ENCODE results near the gene SNRPB2.

The SNRPB2 gene

GRCh38 chr20:16699293-16699692, 30.5 kb upstream of the SNRPB2 start:
- TF ChIP-seq CTCF (IDR thresholded peaks at IDR 0.05), result no peak
- no peak overlapping the region for H3K27ac ChIP-seq
- H3K27me3 ChIP-seq (ENCODE audit: control insufficient read depth, insufficient read depth, low read length), result no peaks in the 10 kb centered on the region
- H3K4me1 ChIP-seq, result no peaks in the 10 kb centered on the region
- no peaks in the 10 kb centered on the region for H3K79me2 ChIP-seq
- H3K4me3 ChIP-seq (ENCODE audit: low read depth, low read length), result no peak overlapping the region
- no peak overlapping the region for H2AFZ ChIP-seq
- no peaks in the 10 kb centered on the region for H3K9me3 ChIP-seq (ENCODE audit: control insufficient read depth, low read length)
- H3K36me3 ChIP-seq (ENCODE audit: control insufficient read depth, insufficient read depth, low read length), result no peaks in the 10 kb centered on the region
- H3K9ac ChIP-seq, result no peak overlapping the region
- H3K4me2 ChIP-seq (ENCODE audit: low read length), result no peak overlapping the region

GRCh38 chr20:16701296-16701695, 28.5 kb upstream of the SNRPB2 start:
- no peak overlapping the region for H2AFZ ChIP-seq
- H3K9ac ChIP-seq, result no peak overlapping the region
- no peaks in the 10 kb centered on the region for H3K79me2 ChIP-seq
- H3K9me3 ChIP-seq (ENCODE audit: control insufficient read depth, low read length), result no peaks in the 10 kb centered on the region
- no peaks in the 10 kb centered on the region for H3K4me1 ChIP-seq
- H3K4me3 ChIP-seq (ENCODE audit: low read depth, low read length), result no peak overlapping the region
- no peaks in the 10 kb centered on the region for H3K36me3 ChIP-seq (ENCODE audit: control insufficient read depth, insufficient read depth, low read length)
- no peak for TF ChIP-seq CTCF (IDR thresholded peaks at IDR 0.05)
- H3K27ac ChIP-seq, result no peak overlapping the region
- no peaks in the 10 kb centered on the region for H3K27me3 ChIP-seq (ENCODE audit: control insufficient read depth, insufficient read depth, low read length)
- no peak overlapping the region for H3K4me2 ChIP-seq (ENCODE audit: low read length)

- Histone ChIP-seq H2AFZ (no peak overlapping the region), H3K9me3 (ENCODE audit: control insufficient read depth, low read length) (no peaks in the 10 kb centered on the region), H3K4me3 (ENCODE audit: low read depth, low read length) (no peak overlapping the region), H3K4me2 (ENCODE audit: low read length) (no peak overlapping the region), H3K36me3 (ENCODE audit: control insufficient read depth, insufficient read depth, low read length) (no peaks in the 10 kb centered on the region), H3K4me1 (no peaks in the 10 kb centered on the region), H3K27me3 (ENCODE audit: control insufficient read depth, insufficient read depth, low read length) (no peaks in the 10 kb centered on the region), H3K27ac (no peak overlapping the region), H3K9ac (no peak overlapping the region), H3K79me2 (no peaks in the 10 kb centered on the region)
- no peak for TF ChIP-seq CTCF (IDR thresholded peaks at IDR 0.05)
Observed at GRCh38 chr20:16703570-16703969, 26.3 kb upstream of the SNRPB2 start.

GRCh38 chr20:16707674-16708073, 22.2 kb upstream of the SNRPB2 start:
- Histone ChIP-seq H3K27me3 (ENCODE audit: control insufficient read depth, insufficient read depth, low read length) (no peaks in the 10 kb centered on the region), H3K4me1 (no peaks in the 10 kb centered on the region), H3K27ac (no peak overlapping the region), H3K9me3 (ENCODE audit: control insufficient read depth, low read length) (no peaks in the 10 kb centered on the region), H3K9ac (no peak overlapping the region), H3K36me3 (ENCODE audit: control insufficient read depth, insufficient read depth, low read length) (no peaks in the 10 kb centered on the region), H2AFZ (no peak overlapping the region), H3K4me2 (ENCODE audit: low read length) (no peak overlapping the region), H3K4me3 (ENCODE audit: low read depth, low read length) (no peak overlapping the region), H3K79me2 (no peaks in the 10 kb centered on the region)
- no peak for TF ChIP-seq CTCF (IDR thresholded peaks at IDR 0.05)

- no peak overlapping the region for H3K4me3 ChIP-seq (ENCODE audit: low read depth, low read length)
- no peak for TF ChIP-seq CTCF (IDR thresholded peaks at IDR 0.05)
Observed at GRCh38 chr20:16708602-16709001, 21.2 kb upstream of the SNRPB2 start.

More at GRCh38 chr20:16708602-16709001, 21.2 kb upstream of the SNRPB2 start:
- H3K9me3 ChIP-seq (ENCODE audit: control insufficient read depth, low read length), result no peaks in the 10 kb centered on the region
- no peaks in the 10 kb centered on the region for H3K79me2 ChIP-seq
- no peaks in the 10 kb centered on the region for H3K36me3 ChIP-seq (ENCODE audit: control insufficient read depth, insufficient read depth, low read length)
- H2AFZ ChIP-seq, result no peak overlapping the region
- no peak overlapping the region for H3K4me2 ChIP-seq (ENCODE audit: low read length)
- no peaks in the 10 kb centered on the region for H3K4me1 ChIP-seq
- H3K27me3 ChIP-seq (ENCODE audit: control insufficient read depth, insufficient read depth, low read length), result no peaks in the 10 kb centered on the region
- no peak overlapping the region for H3K27ac ChIP-seq
- H3K9ac ChIP-seq, result no peak overlapping the region

Measured in parathyroid adenoma (tissue), 2 donors.